GM18517 (cell line): Measurements from ENCODE around the gene ZNF385A.
A peak's percentile ranks its signal among the peaks of the same experiment; 100 is the strongest.

Experiments
- ATAC-seq: cut with Tn5 transposase; IDR thresholded peaks from one replicate; pipeline ENCODE4 v1.9.1; 2021; ENCODE audit warnings: mild to moderate bottlenecking, moderate library complexity; ENCODE audit not compliant: unreplicated experiment

ZNF385A gene

DNA sequence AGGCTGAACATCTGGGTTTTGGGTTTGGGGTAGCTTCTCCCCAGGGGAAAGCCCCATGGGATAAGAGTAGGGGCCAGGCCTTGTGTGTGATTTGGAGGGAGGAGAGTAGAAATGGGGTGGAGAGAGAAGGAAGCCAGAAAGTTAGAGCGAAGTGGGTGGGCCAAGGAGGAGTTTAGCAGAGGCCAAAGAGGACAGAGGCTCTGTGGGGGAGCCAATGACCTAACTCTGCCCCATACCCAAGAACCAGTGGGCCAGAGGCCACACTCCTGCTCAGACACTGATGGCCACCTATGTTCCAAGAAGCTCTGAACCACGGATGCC lies 9.3 kb downstream of the ZNF385A start:
- ATAC-seq: no peak

DNA sequence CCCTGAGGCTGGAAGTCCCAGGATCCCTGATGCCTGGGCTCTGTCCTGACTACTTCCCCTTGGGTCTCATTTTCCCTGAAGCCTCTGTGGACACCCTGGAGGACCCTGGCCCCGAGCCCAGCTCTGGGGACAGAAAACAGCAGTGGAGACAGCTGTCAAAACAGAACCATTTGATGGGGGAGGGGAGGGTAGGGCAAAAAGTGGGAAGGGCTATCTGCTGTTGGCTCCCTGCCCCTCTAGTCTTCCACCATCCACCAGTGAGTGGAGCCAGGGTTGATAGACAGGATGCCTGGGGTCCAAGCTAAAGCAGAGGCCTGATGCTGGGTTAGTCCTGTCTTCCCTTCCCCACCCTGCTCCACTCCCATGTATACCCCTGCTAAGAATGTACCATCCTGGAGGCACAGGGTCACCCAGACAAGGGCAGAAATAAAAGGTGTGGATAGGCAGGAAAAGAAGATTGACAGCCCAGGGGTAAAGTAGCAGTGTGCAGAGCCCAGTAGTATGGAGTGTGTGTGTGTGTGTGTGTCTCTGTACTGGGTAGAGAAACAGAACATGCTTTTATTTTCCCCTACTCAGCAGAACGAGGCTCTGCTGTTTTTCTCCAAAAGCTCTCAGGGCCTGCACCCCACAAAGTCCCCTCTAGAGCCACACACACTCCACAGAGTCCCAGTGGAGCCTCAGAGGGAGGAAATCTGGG lies 9.8 kb downstream of the ZNF385A start:
- ATAC-seq: no peak

DNA sequence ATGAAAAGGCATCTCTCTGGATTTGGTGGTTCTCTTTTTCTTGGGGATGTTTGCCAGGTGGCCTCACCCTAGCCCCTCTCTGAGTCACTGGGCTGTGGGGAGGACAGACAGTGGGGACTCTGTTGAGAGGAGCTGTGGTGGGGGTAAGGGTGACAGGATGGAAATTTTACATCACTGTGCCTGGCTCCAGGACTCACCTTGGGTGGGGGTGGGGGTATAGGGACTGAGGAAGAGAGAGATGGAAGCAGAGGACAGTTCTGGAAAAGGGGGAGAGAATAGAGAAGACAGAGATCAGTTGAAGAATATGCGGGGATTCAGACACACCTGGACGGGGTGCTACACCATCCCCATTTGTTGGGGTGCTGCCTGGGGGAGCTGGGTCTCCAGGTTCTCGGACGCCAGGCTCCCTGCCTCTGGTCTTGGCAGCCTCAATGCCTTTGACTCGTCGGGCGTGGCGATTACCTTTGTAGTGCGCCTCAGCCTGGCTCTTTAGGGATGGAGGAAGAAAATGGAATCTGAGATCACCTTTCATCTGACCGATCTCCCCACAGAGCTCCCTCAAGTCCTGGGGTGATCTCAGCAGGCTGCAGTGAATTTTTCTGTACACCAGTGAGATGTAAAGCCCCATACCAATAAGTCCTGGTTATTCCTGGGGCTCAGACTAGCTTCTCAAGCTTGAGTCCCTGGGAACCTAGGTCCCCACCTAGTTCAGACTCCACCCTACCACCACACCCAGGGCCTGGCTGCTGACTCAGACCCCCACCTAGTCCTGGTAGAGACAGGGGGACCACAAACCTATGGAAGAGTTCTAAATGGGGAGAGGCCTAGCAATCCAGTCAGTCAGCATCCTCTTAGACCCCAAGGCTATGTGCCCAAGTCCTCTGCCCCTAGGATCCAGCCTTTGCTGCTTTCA lies 10.6 kb downstream of the ZNF385A start:
- no peak for ATAC-seq

DNA sequence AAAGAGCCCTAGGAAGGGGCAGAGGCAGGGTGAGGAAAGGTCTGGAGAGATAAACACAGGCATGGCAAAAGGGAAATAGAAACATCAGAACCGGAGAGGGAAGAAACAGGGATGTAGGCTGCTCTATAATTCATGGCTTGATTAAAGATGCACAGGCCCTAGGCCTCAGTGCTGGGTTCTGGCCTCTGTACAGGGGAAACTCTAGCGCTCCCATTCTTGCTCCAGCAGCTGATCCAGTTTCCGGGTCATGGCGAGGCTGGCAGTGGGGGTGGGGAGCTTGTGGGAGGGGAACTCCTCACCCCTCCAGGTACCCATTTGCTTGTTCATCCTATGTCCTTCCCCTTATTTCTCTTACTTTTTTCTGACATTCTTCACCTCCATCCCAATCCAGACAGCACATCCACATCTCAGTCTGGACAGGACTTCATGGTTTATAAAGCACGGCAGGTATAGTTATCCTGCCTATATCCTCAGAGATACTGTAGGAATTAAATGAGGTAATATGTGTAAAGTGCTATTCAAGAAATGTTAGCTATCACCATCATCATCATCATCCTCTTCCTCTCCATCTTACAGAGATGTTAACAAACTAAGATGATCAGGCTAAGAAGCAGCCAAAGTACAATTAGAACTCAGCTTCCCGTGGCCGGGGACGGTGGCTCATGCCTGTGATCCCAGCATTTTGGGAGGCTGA lies 12.3 kb downstream of the ZNF385A start:
- ATAC-seq: no peak

DNA sequence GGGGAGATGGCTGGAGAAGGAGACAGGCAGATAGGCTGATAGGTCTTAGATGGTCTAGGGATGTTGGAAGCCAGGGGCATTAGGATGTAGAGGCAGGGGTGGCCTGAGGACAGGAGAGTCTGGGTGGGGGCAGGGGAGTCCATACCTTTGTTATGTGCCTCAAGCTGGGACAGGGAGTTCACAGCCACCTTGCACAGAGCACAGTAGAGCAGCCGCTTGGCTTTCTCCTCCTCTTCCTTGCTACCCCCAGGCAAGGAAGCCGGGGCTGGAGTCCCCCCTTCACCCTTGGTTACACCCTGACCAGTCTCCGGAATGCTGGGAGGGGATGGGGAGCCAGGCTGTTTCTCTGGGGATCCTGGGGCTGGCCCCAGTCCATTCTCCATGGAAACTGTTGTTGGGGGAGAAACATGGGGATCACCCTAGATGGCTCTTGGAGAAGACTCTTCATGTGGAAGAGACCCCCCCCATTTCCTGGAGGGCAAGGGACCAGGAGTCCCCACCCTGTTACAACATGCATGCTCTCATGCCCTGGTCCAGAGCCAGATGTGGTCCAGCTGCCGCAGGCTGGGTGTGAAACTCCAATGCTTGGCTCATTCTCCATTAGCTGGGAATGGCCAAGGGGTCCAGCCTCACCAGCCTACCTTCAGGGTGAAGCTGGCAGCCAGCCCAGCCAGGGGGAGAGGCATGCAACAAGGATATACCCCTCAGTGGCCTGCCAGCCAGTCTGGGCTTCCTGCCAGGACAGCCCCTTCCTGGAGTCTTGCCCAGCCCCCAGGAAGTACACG lies 13.0 kb downstream of the ZNF385A start:
- no peak for ATAC-seq

DNA sequence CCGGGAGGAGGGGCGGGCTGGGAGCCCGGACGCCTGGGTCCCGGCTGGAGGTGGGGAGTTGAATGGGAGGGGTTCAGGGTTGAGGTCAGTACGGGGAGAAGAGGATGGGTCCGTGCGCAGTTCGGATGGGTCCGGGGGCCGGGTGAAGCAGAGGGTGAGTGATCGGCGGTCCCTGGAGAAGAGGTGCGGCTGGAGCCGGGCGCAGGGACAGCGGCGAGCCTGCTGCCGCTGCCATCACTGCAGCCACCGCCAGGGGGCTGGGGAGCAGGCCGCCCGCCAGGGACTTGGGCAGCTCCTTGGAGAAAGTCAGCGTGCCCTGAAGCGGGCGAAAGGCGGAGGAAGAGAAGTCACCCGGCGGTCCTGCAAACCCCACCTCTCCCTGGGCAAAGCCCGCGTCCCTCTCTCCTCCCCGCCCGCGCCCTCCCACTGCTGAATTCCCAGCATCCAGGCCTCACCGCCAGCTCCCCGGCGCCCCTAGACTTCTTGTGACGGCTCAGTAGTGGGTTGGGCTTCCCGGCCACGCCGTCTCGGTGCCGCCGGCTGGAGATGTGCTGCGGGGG lies 14.3 kb downstream of the ZNF385A start:
- ATAC-seq: no peak

DNA sequence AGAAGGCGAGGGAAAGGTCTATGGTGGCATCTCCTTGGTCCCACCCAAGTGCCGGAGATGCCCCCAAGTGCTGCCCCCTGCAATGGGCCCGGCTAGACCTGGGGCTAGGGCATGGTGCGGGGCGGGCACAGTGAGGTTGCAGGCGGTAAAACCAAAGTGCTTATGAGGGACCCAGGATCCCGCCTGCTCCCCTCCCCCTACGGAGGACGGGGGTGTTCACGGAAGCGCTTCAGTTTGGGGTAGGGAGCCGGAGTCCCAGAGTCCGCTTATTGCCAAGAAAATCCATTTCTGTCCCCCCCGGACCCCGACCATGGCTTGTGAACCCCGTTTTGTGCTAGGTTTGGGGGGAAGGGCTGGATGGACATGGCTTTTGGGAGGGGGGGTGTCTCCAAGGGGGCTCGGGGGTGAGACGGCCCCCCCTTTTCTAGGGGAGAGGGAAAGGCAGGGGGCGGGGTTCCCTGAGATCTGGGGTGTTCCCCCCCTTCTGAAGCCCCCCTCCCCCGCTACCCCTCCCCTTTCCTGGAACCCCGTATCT lies 14.9 kb downstream of the ZNF385A start:
- no peak for ATAC-seq

DNA sequence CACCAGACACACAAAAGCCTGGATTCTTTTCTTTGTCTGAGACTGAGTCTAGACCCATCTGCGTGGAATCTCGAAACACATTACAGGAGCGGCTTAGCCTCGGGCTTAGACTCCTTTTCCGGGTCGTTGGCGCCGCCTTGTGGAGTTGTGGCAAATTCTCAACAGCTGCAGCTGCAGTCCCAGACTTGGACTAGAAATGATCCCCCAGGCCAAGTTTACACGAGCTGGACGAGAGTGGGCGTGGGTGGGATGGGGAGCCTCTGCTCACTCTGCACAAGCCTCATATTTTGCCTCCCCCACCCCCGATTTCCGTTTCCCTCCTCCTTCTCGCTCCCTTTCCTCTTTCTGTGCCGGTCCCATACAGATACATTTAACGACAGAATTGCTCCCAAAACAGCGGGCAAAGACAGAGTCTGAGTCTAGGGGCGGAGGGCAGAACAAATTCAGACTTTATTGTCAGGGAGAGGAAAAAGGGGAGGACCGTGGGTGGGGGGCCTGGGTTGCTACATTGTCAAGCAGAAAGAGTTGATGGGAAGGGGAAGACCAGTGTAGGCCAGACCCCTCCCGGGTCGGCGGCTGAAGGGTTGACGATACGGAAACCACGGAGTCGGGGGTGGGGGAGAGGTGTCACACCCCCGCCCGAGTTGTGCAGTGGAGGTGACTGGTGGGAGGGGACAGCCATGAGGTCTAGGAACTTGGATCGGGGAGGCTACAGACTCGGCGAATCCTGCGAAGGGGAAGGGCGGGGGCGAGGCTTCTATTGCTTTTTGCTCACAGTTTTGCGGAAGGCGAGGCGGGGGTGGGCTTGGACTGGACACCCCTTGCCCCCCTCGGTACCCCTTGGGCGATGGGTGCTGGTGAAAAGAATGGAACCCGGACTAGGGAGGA lies 15.6 kb downstream of the ZNF385A start:
- ATAC-seq: peak; percentile 82

DNA sequence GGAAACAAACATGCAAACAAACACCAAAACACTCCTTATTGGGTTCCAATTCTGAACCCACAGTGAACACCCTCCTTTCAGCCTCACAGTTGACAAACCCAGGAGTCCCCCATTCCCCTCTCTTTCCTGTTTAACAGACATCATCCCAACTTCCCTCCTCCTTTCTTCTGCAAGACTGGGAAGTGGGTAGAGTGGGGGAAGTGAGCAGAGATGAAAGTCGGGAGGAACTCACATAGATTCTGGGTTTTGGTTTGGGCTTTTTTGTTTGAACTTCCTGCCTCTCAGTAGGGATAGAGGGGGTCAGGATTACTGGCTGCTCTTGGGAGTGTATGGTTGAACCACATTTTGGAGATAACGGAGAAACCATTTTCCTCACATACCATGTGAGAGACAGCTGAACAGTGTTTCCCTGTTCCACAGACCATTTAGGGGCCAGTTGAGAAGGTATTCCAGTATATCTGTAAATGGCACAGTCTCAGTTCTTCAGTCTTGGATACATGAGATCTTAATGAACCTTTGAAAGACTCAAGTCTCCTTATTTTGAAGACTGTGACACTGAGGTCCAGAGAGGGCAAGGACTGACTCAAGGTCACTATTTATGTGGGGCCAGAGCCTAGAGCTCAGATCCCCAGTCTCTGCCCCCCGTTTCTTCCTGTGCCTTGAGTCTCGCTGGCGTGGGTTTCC lies 16.4 kb downstream of the ZNF385A start:
- peak; percentile 27 for ATAC-seq

DNA sequence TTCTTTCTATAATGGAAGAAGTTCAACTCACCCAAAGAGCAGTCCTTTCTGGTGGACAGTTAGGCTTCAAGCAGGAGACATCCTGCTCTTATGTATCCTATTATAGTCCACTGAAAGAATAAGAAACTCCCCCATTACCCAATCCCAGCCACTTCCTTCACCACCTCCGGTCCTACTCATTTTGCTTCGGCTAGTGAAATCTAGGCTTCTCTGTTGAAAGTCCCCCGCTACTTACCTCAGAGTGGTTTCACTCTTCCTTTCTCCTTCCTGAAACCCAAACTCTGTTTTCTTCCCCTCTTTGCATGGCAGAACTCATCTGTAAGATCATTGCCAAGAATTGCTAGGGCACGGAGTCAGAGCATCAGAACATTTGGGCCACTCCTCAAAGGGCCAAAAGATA lies 20.1 kb downstream of the ZNF385A start, which contains the start of gene GPR84:
TSS of gene GPR84 (minus strand) at position 74 of the 400 bp plus-strand sequence. CDS start 635 bp downstream, outside the sequence.
- ATAC-seq: no peak

DNA sequence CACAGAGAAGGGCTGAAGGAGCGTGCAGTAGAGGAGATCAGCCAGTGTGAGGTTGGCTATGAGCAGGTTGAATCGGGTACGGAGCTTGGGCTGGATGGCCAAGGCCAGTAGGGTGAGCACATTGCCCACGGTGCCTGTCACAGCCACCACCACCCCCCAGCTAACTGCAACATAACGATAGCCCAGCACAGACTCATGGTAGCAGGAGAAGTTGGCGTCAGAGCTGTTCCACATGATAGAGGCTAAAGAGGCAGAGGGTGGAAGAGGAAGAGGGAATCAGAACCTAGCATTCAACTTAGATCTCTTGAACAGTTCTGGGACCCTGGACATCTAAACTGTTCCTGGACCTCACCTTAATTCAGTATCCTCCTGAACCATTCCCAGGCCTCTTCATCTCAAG lies 20.9 kb downstream of the ZNF385A start:
- no peak for ATAC-seq

DNA sequence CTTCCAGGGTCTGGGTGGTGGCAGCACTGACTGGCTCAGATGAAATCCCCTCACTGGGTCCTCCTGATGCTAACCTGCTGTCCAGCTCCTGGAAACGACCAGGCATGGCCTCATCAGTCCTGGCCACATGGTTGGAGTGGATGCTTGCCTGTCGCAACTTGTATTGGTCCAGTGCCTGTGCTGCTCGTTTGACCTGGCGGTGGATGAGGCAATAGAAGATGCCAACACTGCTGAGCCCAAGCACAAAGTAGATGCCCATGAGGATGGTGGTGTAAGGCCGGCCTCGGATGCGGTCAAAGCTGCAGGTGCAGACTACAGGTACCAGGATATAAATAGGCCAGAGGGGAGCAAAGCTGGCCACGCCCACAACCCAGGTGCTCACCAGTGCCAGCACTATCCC lies 21.5 kb downstream of the ZNF385A start:
- no peak for ATAC-seq

DNA sequence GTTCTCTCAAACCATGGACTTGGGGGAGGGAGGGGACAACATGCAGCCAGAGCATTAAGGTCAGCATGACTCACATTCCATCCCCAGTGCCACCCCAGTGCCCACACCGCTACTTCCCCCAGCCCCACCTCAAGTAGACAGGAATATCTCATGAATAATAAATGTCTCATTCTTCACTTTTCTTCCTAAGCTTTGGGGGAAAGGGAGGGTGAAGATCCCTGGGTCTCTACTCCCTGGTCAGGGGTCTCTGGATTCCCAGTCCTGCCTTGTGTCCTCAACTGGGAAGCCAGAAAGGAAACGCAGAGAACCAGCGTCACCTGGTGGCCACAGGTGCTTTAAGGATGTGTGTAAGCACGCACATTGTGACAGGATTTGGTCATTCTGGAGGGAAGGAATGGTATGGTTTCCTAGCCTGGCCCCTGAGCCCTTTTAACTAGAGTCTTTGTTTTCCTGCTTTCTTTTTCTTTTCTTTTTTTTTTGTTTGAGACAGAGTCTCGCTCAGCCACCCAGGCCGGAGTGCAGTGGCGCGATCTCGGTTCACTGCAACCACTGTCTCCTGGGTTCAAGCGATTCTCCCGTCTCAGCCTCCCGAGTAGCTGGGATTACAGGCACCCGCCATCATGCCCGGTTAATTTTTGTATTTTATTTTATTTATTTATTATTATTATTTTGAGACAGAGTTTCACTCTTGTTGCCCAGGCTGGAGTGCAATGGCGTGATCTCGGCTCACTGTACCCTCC lies 23.6 kb downstream of the ZNF385A start:
- no peak for ATAC-seq

DNA sequence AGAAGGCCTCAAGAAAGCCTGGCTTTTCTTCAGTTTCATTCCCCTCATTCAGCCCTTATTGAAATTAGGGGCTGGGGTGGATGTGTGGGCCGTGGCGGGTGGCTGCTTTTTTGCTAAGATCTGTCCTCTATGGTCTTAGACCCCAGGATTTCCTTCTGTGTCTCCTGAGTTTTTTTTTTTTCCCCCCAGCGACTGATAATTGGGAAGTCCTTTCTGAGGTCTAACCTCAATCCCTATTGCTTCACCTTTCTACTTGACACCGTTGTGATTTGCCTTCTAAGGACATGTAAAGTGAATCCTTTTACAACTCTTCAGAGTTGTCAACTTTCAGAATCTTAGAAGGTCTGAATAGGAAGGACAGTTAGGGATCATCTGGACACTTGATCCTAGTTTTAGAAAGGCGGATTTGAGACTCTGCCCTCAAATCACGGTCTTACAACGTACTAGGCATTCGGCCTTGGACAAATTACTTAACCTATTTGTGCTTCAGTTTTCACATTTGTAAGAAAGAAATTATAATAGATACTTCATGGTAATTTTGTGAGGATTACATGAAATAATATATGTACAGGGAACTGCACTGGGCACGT lies 24.7 kb downstream of the ZNF385A start:
- no peak for ATAC-seq

DNA sequence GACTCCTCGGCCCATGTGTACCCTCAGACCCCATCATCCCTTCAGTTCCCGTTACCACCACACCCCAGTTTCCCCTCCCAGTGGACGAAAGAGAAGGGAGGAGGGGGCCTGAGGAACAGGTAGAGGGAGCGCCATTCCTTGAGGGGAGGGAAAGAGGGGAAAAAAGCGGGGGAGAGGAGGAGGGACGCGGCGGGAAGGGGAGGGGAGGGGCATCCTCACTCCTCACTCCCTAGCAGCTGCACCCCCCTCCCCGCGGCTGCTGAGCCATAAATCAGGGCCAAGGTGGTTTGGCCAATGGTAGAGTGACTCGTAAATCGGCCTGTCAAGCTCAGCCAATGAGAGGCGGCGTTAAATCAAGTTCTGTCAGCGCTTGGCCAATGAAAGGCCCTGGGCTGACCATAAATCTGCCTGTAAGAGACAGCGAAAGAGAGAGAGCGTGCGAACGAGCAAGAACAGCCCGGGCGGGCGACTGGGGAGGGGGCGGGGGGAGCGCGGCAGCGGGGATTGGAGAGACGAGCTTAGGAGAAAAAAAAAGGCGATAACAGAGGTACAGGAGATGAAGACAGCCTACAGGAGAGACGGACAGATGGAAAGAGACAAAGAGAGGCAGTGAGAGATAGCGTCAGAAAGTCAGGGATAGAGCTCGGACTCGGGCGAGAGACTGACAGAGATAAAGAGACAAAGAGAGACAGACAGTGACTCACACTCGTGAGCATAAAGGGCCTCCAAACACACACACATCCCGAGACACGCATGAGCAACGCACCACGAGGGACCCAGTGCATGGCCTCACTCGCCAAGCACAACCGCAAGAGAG lies 25.4 kb downstream of the ZNF385A start:
- ATAC-seq: peak; percentile 97

DNA sequence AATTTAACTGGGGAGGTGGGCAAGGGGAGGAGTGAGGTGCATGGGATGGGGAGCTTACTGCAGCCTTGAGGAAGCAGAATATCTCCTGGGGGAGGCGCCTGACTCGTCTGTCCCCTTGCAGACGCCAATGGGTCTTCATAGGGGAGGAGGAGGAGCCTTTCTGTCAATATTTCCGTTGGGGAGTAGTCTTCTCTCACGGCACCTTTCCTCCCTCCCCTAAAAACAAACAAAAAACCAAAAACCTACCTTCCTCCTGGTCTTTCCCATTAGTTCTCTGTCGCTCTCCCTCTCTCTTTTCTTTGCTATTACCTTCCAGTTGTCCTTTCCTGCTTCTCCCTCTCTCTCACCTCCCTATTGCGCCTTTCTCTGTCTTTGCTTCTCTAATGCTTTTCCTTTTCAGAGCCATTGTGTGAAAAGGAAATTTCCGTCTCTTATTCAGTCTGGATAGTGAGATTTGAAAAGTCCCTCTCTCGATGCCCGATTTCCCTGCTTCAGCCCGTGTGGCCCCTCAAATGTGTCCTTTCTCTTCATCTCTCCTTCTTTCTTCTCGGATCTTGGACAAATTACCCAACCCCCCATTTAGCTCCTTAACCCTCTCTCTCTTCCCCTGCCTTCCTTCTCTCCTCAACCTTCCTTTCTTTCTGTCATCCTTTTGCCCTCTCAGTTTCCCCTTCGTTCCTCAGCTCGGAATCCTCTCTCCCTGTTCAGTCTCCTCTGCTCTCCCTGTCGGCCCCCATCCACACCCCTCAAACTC lies 26.2 kb downstream of the ZNF385A start:
- ATAC-seq: no peak
